GM12878 (cell line): ENCODE results near the gene KIAA1143. TPM values are rescaled to one million over a fixed set of nuclear protein-coding genes. Genes with fewer than 3 reads are reported as not detected.

ENCODE experiments used
- ATAC-seq: fragments of 200-7000 bp; cut with Tn5 transposase; 3 replicates; pipeline ENCODE4 v1.9.1; 2020; ENCODE audit warnings: mild to moderate bottlenecking, moderate library complexity
- BruUV-seq: library from RNA; stranded (reverse); fragments of 400-500 nt; replicated peaks from 2 replicates; lab custom pipeline; 2021; lab: Mats Ljungman, UMichigan
- CTCF ChIA-PET: fragments of 300-600 bp; sonication (Branson Sonifier 250); formaldehyde crosslinking; extraction: SDS; loops from one replicate; lab custom pipeline; 2021; ENCODE audit warnings: inconsistent platforms; lab: Yijun Ruan, JAX
- POLR2A ChIA-PET: fragments of 350-600 bp; formaldehyde crosslinking; extraction: SDS; loops from one replicate; lab custom pipeline; 2021; ENCODE audit warnings: inconsistent platforms; lab: Charles Lee
- RAD21 ChIA-PET: fragments of 300-600 bp; sonication (Branson Sonifier 250); formaldehyde crosslinking; loops from one replicate; lab custom pipeline; 2023; ENCODE audit warnings: antibody characterized with exemption; ENCODE audit not compliant: unreplicated experiment; lab: Charles Lee
- SMC1A ChIA-PET: fragments of 300-600 bp; sonication (Branson Sonifier 250); formaldehyde crosslinking; loops from one replicate; lab custom pipeline; 2023; ENCODE audit not compliant: unreplicated experiment, uncharacterized antibody; lab: Charles Lee
- DNase-seq: peaks from one replicate; pipeline ENCODE4 v3.0.0-alpha.2; 2011; ENCODE audit warnings: low read depth, low spot score
- FAIRE-seq: peaks from 3 replicates; lab custom pipeline; 2011; peaks lifted over from hg19 to GRCh38; lab: Jason Lieb, UNC
- H2AFZ ChIP-seq: 2 replicates; pipeline ENCODE4 v1.6.0; 2011; ENCODE audit warnings: low read depth, low read length, control low read depth; ENCODE audit not compliant: control insufficient read depth
- H3K27ac ChIP-seq: 2 replicates; pipeline ENCODE4 v1.5.1; 2011; ENCODE audit warnings: control low read depth; ENCODE audit not compliant: control insufficient read depth, insufficient read depth
- H3K27me3 ChIP-seq, 2 experiments: replicated peaks in 1 of 2; 2 replicates each; pipeline versions ENCODE4 v1.6.0 to v1.6.1; 2011; ENCODE audit warnings: low read length in 1 of 2; ENCODE audit not compliant: control insufficient read depth in 2 of 2, insufficient read depth in 2 of 2
- H3K36me3 ChIP-seq, 2 experiments: 2 replicates each; pipeline ENCODE4 v1.5.1; 2011; ENCODE audit warnings: low read length in 1 of 2; ENCODE audit not compliant: control insufficient read depth in 2 of 2, insufficient read depth in 2 of 2
- H3K4me1 ChIP-seq: 2 replicates; pipeline ENCODE4 v1.6.1; 2011; ENCODE audit warnings: mild to moderate bottlenecking, low read length, moderate library complexity, mixed read lengths; ENCODE audit not compliant: control insufficient read depth, insufficient read depth
- H3K4me2 ChIP-seq: 2 replicates; pipeline ENCODE4 v1.6.0; 2011; ENCODE audit warnings: control low read depth; ENCODE audit not compliant: control insufficient read depth, insufficient read depth
- H3K4me3 ChIP-seq: fragments of 200-600 bp; sonication (generic); 2 replicates; pipeline ENCODE4 v1.5.1; 2016
- H3K79me2 ChIP-seq: 2 replicates; pipeline ENCODE4 v1.6.0; 2011; ENCODE audit warnings: low read length; ENCODE audit not compliant: control insufficient read depth, insufficient read depth
- H3K9ac ChIP-seq: 2 replicates; pipeline ENCODE4 v1.8.0; 2011; ENCODE audit warnings: low read length, control low read depth, mixed read lengths; ENCODE audit not compliant: control insufficient read depth, insufficient read depth
- H3K9me3 ChIP-seq: replicated peaks from 3 replicates; pipeline ENCODE4 v1.5.1; 2011; ENCODE audit warnings: mild to moderate bottlenecking, low read length; ENCODE audit not compliant: control insufficient read depth, insufficient read depth
- H4K20me1 ChIP-seq: 2 replicates; pipeline ENCODE4 v1.6.0; 2011; ENCODE audit not compliant: control insufficient read depth, insufficient read depth
- E2F4 ChIP-seq: IDR thresholded peaks from 2 replicates; pipeline ENCODE4 v1.6.1; 2012; ENCODE audit warnings: low read depth, low read length, improper control_type of control experiment
- MEF2A ChIP-seq: IDR thresholded peaks from 2 replicates; pipeline ENCODE4 v1.6.1; 2011; ENCODE audit warnings: low read depth, mild to moderate bottlenecking, low read length, moderate library complexity; ENCODE audit not compliant: insufficient read depth
- MTA3 ChIP-seq: IDR thresholded peaks from 2 replicates; pipeline ENCODE4 v1.6.1; 2012; ENCODE audit warnings: low read length, inconsistent platforms, borderline replicate concordance
- NBN ChIP-seq: fragments of 450-650 bp; IDR thresholded peaks from 2 replicates; pipeline ENCODE4 v1.6.1; 2016
- REST ChIP-seq: IDR thresholded peaks from 2 replicates; pipeline ENCODE4 v1.6.1; 2012; ENCODE audit warnings: mild to moderate bottlenecking, low read depth, low read length
- SUZ12 ChIP-seq: fragments of 200-600 bp; sonication (generic); IDR thresholded peaks from one replicate; pipeline ENCODE4 v1.6.1; 2018; ENCODE audit warnings: antibody characterized with exemption, mild to moderate bottlenecking; ENCODE audit not compliant: unreplicated experiment
- ZNF622 ChIP-seq: fragments of 450-650 bp; IDR thresholded peaks from 2 replicates; pipeline ENCODE4 v1.6.1; 2017; ENCODE audit warnings: mild to moderate bottlenecking, inconsistent platforms
- WGBS: methylation state at CpG from one replicate; pipeline ENCODE4 v1.1.6; 2016; ENCODE audit warnings: low lambda C conversion rate; ENCODE audit not compliant: insufficient replicate concordance, insufficient coverage; ENCODE audit errors: missing lambda C conversion rate; 5-methylcytosine and 5-hydroxymethylcytosine counted together
- in situ Hi-C: fragments of 300-500 bp; cut with MboI; formaldehyde crosslinking; loops from 9 replicates; pipeline ENCODE4 v1.14.3; 2018; ENCODE audit warnings: mixed read lengths
- intact Hi-C: fragments of 100-400 bp; cut with micrococcal nuclease; formaldehyde crosslinking; loops from one replicate; pipeline ENCODE4 v1.14.2; 2022; ENCODE audit not compliant: unreplicated experiment
- polyA plus RNA-seq, 11 experiments: library from polyadenylated mRNA; depleted of rRNA in 4 of 11; unstranded in 6 of 11; stranded (reverse) in 5 of 11; fragments of >200 nt; fragmentation: Nextera tagmentation in 4 of 11; fragmentation: Illumina TruSeq in 1 of 11; extraction: Ambion mirVana in 4 of 11; extraction: Trizol in 1 of 11; gene quantifications; 1 replicate in 1 of 11; 2 replicates in 10 of 11; pipeline versions ENCODE4 v1.2.1 to v1.2.3, GENCODE V29; 2011 to 2016; ENCODE audit warnings: inconsistent platforms in 2 of 11, missing spikeins in 2 of 11, low read depth in 1 of 11
- total RNA-seq, 4 experiments: library from RNA; depleted of rRNA in 3 of 4; stranded (reverse); fragments of >200 nt in 3 of 4; fragmentation: Illumina TruSeq in 1 of 4; extraction: Trizol in 1 of 4; gene quantifications; 2 replicates each; pipeline versions ENCODE4 v1.2.1 to v1.2.3, GENCODE V29; 2013 to 2021

Gene KIAA1143
- total and polyA plus RNA-seq, 10 of the 15 experiments (the other 5 are each of a cell fraction or from before 2014, with no cell fraction given), result 11.4 to 37.6 (median 28.4) TPM

- DNase-seq (no peak), ATAC-seq (peak; percentile 38), FAIRE-seq (no peak)
- ChIA-PET CTCF (interaction anchor here (0.6 to 1.0 kb wide), 5 partner anchors 33 to 216 kb away, joined by 3 to 5 read pairs (median 4); no protein-coding TSS in a partner anchor), SMC1A (interaction anchor here (0.7 to 1.7 kb wide), 3 partner anchors 33 to 81 kb away, joined by 3 to 6 read pairs (median 3); no protein-coding TSS in a partner anchor), POLR2A (interaction anchor here (1.6 to 1.7 kb wide), 2 partner anchors 10 to 33 kb away, joined by 7 to 8 read pairs; partner anchors contain the start of gene ZNF501), RAD21 (interaction anchor here (1.2 to 1.6 kb wide), 3 partner anchors 152 to 278 kb away, joined by 3 to 4 read pairs (median 4); no protein-coding TSS in a partner anchor)
- H3K27me3 ChIP-seq, result no peaks in the 10 kb centered on the region
- peaks cover 0 to 6% of the 10 kb centered on the region in 2 experiments; a peak in 1 of 4 replicates for H3K36me3 ChIP-seq
- H3K9me3 ChIP-seq, result peaks cover 24% of the 10 kb centered on the region
- peak overlapping the region; percentile 80 for H3K4me2 ChIP-seq
- no TSS peak for BruUV-seq
- intact Hi-C loops (loop anchor here (10.0 kb wide), 1 partner anchor 117 kb away; the partner anchor contains the start of gene ZNF35), in situ Hi-C loops (no loop called here)
- no peak for TF ChIP-seq SUZ12
- TF ChIP-seq MEF2A, result no peak
- TF ChIP-seq NBN, result no peak
- TF ChIP-seq E2F4, result no peak
- TF ChIP-seq ZNF622, result no peak
- no peak for TF ChIP-seq REST
- no peak for TF ChIP-seq MTA3
- peak overlapping the region; percentile 99 for H3K9ac ChIP-seq
- H3K27ac ChIP-seq, result peak overlapping the region; percentile 93
- WGBS, result 1% methylated on average over 9 of the region's 9 CpGs
- peaks cover 50% of the 10 kb centered on the region for H3K79me2 ChIP-seq
- H4K20me1 ChIP-seq, result no peaks in the 10 kb centered on the region
- 0 out of 2 replicates have a peak, but pooled peaks cover 4% of the 10 kb centered on the region for H3K4me1 ChIP-seq
- peak overlapping the region; percentile 79 for H3K4me3 ChIP-seq
- peak overlapping the region; percentile 74 for H2AFZ ChIP-seq
Measured at GRCh38 chr3:44762170-44762677, 805 bp upstream of the KIAA1143 start.
